MCF 10A (cell line): Measurements from ENCODE around the gene HMOX1. TPM values are rescaled to one million over a fixed set of nuclear protein-coding genes. Genes with fewer than 3 reads are reported as not detected.

Experiments used
- Bru-seq: library from RNA; stranded (reverse); fragments of 400-500 nt; gene quantifications from one replicate; lab custom pipeline; 2021; lab: Mats Ljungman, UMichigan
- BruChase-seq, 2 experiments: library from RNA; stranded (reverse); fragments of 400-500 nt; gene quantifications; one replicate each; lab custom pipeline; 2021; lab: Mats Ljungman, UMichigan
- BruUV-seq: library from RNA; stranded (reverse); fragments of 400-500 nt; replicated peaks from 2 replicates; lab custom pipeline; 2021; lab: Mats Ljungman, UMichigan
- CTCF ChIA-PET: fragments of 300-600 bp; sonication (Branson Sonifier 250); formaldehyde crosslinking; extraction: SDS; loops from one replicate; lab custom pipeline; 2021; ENCODE audit warnings: antibody characterized with exemption, inconsistent platforms; lab: Yijun Ruan, JAX
- POLR2A ChIA-PET: fragments of 300-600, 350-650 bp; sonication (Branson Sonifier 250); formaldehyde crosslinking; extraction: SDS; loops from one replicate; lab custom pipeline; 2020; ENCODE audit warnings: antibody characterized with exemption, inconsistent platforms; lab: Yijun Ruan, JAX
- DNase-seq: peaks from one replicate; pipeline ENCODE4 v3.0.0-alpha.2; 2018; ENCODE audit not compliant: unreplicated experiment
- H3K27ac Mint-ChIP-seq: one replicate; pipeline ENCODE4 v1.8.0; 2022; ENCODE audit warnings: mild to moderate bottlenecking, low read depth, mixed read lengths; ENCODE audit not compliant: unreplicated experiment
- H3K27me3 Mint-ChIP-seq: one replicate; pipeline ENCODE4 v1.8.0; 2022; ENCODE audit warnings: mixed read lengths; ENCODE audit not compliant: insufficient read depth, unreplicated experiment
- H3K36me3 Mint-ChIP-seq: one replicate; pipeline ENCODE4 v1.8.0; 2022; ENCODE audit warnings: mild to moderate bottlenecking, moderate library complexity, mixed read lengths; ENCODE audit not compliant: insufficient read depth, unreplicated experiment
- H3K4me1 Mint-ChIP-seq: one replicate; pipeline ENCODE4 v1.8.0; 2022; ENCODE audit warnings: mixed read lengths; ENCODE audit not compliant: insufficient read depth, unreplicated experiment
- H3K4me3 Mint-ChIP-seq: one replicate; pipeline ENCODE4 v1.8.0; 2022; ENCODE audit warnings: mild to moderate bottlenecking, moderate library complexity, mixed read lengths; ENCODE audit not compliant: unreplicated experiment
- H3K9me3 Mint-ChIP-seq: one replicate; pipeline ENCODE4 v1.8.0; 2022; ENCODE audit warnings: mixed read lengths; ENCODE audit not compliant: unreplicated experiment
- intact Hi-C: fragments of 100-400 bp; cut with micrococcal nuclease; formaldehyde crosslinking; loops from 2 replicates; pipeline ENCODE4 v1.14.1; 2022
- long read RNA-seq: library from polyadenylated mRNA; stranded (forward); transcript quantifications from one replicate; pipeline ENCODE4 v2.0.0, GENCODE V29; 2022
- total RNA-seq: library from RNA; stranded (reverse); gene quantifications from 2 replicates; pipeline ENCODE4 v1.2.3, GENCODE V29; 2022
- TF ChIP-seq, protein P1 (sequence below): fragments of 200-600 bp; IDR thresholded peaks from one replicate; pipeline ENCODE4 v1.8.0; 2022; ENCODE audit warnings: antibody characterized with exemption, mild to moderate bottlenecking; ENCODE audit not compliant: unreplicated experiment

Gene HMOX1, protein sequence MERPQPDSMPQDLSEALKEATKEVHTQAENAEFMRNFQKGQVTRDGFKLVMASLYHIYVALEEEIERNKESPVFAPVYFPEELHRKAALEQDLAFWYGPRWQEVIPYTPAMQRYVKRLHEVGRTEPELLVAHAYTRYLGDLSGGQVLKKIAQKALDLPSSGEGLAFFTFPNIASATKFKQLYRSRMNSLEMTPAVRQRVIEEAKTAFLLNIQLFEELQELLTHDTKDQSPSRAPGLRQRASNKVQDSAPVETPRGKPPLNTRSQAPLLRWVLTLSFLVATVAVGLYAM
- 1.9 and 2.5 TPM in 2 replicates for total RNA-seq
- percentile 36 among the genes with signal in this experiment for Bru-seq, nascent RNA
- BruChase-seq, experiment 1, labeled RNA remaining after a 6-hour chase = percentile 28 among the genes with signal in this experiment
- BruChase-seq, experiment 2, labeled RNA remaining after a 2-hour chase = percentile 33 among the genes with signal in this experiment
- long read RNA-seq = 0 reads

DNA sequence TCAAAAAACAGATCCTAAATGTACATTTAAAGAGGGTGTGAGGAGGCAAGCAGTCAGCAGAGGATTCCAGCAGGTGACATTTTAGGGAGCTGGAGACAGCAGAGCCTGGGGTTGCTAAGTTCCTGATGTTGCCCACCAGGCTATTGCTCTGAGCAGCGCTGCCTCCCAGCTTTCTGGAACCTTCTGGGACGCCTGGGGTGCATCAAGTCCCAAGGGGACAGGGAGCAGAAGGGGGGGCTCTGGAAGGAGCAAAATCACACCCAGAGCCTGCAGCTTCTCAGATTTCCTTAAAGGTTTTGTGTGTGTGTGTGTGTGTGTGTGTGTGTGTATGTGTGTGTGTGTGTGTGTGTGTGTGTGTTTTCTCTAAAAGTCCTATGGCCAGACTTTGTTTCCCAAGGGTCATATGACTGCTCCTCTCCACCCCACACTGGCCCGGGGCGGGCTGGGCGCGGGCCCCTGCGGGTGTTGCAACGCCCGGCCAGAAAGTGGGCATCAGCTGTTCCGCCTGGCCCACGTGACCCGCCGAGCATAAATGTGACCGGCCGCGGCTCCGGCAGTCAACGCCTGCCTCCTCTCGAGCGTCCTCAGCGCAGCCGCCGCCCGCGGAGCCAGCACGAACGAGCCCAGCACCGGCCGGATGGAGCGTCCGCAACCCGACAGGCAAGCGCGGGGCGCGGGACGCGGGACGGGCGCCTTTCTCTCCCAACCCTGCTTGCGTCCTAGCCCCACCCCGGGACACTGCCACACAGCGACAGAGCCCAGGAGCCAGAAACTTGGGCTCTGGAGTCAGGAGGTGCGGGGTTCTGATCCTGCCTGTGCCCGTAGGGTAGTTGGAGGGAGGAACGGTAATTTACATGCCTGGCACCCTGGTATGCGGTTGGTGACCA lies at the start of gene HMOX1:
Gene HMOX1, plus strand, starts transcription at position 560 of the 887 bp plus-strand sequence. Its CDS starts 78 bp downstream, at position 638.
- peak within 1 kb of the TSS; percentile 84 for H3K27ac Mint-ChIP-seq

DNA sequence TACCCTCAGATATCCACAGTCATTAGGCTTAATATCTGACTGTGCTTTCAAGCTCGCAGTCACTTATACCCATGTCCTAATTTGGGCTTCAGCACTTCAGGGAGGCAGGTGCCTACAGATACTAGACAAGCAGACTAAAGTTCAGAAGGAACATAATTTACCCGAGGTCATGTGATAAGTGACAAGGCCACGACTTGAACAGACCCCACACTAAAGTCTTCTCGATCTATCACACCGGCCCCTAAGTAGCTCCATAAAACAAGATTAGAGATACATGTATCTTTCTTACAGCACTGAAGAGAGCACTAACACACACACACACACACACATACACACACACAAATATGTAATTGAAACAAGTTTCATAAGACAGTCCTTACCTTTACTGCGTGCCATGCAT lies 48.6 kb upstream of the HMOX1 start:
- intact Hi-C loops = no loop called here
- no peak for DNase-seq
- BruUV-seq = no TSS peak
- ChIA-PET POLR2A (interaction anchor here (1.1 kb wide), 1 partner anchor 31 kb away, joined by 4 read pairs; no protein-coding TSS in a partner anchor), CTCF (interaction anchor here (1.0 to 1.7 kb wide), 2 partner anchors 19 to 248 kb away, joined by 3 to 4 read pairs; no protein-coding TSS in a partner anchor)
- Mint-ChIP-seq H3K27me3 (no peaks in the 10 kb centered on the region), H3K9me3 (no peaks in the 10 kb centered on the region), H3K4me3 (no peak overlapping the region), H3K27ac (no peak overlapping the region), H3K36me3 (peaks cover 56% of the 10 kb centered on the region), H3K4me1 (no peaks in the 10 kb centered on the region)
- TF ChIP-seq, protein P1, sequence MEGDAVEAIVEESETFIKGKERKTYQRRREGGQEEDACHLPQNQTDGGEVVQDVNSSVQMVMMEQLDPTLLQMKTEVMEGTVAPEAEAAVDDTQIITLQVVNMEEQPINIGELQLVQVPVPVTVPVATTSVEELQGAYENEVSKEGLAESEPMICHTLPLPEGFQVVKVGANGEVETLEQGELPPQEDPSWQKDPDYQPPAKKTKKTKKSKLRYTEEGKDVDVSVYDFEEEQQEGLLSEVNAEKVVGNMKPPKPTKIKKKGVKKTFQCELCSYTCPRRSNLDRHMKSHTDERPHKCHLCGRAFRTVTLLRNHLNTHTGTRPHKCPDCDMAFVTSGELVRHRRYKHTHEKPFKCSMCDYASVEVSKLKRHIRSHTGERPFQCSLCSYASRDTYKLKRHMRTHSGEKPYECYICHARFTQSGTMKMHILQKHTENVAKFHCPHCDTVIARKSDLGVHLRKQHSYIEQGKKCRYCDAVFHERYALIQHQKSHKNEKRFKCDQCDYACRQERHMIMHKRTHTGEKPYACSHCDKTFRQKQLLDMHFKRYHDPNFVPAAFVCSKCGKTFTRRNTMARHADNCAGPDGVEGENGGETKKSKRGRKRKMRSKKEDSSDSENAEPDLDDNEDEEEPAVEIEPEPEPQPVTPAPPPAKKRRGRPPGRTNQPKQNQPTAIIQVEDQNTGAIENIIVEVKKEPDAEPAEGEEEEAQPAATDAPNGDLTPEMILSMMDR = no peak

More for the DNA sequence above, at the start of gene HMOX1:
- peak; percentile 78 for DNase-seq
- BruUV-seq = no TSS peak
- TF ChIP-seq, protein P1 = peak; percentile 17
- intact Hi-C loops = loop anchor here (2.0 kb wide), 3 partner anchors 18 to 30 kb away; no protein-coding TSS in a partner anchor
- Mint-ChIP-seq H3K9me3 (no peaks in the 10 kb centered on the region), H3K4me1 (peaks cover 32% of the 10 kb centered on the region), H3K36me3 (no peaks in the 10 kb centered on the region), H3K27me3 (no peaks in the 10 kb centered on the region), H3K4me3 (peak within 1 kb of the TSS; percentile 72)
- CTCF ChIA-PET = interaction anchor here (0.7 to 1.8 kb wide), 6 partner anchors 11 to 203 kb away, joined by 3 to 18 read pairs (median 4); no protein-coding TSS in a partner anchor
- POLR2A ChIA-PET = interaction anchor here (0.6 to 1.7 kb wide), 9 partner anchors 12 to 780 kb away, joined by 3 to 5 read pairs (median 3); partner anchors contain the start of genes APOL3 and TOM1

DNA sequence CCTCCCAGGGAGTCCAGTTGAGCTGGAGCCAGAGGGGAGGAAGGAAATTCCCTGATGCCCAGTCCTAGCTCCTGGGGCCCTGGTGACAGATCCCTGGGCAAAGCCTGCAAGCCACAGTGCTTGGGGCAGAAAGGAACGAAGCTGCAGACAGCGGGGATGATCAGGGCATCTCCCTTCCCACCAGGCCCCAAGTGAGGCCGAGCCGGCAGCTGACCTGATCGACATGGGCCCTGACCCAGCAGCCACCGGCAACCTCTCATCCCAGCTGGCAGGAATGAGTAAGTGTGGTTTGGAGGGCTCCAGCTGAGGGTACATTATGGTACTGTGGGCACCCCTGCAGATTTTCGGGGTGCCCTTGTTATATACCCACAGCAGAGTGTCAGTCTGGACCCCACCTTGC lies 47.7 kb upstream of the HMOX1 start:
- Mint-ChIP-seq H3K4me1 (no peaks in the 10 kb centered on the region), H3K9me3 (no peaks in the 10 kb centered on the region), H3K36me3 (peaks cover 47% of the 10 kb centered on the region), H3K27me3 (no peaks in the 10 kb centered on the region), H3K4me3 (no peak overlapping the region), H3K27ac (no peak overlapping the region)
- CTCF ChIA-PET = no interaction called here
- TF ChIP-seq, protein P1 = no peak
- BruUV-seq = no TSS peak
- no peak for DNase-seq
- intact Hi-C loops = no loop called here
- POLR2A ChIA-PET = interaction anchor here (1.1 kb wide), 1 partner anchor 31 kb away, joined by 4 read pairs; no protein-coding TSS in a partner anchor
